ENCODE results near the gene CAPZB. TPM values are rescaled to one million over a fixed set of nuclear protein-coding genes. Genes with fewer than 3 reads are reported as not detected.

CAPZB gene
- total RNA-seq, 1 experiment from 2014 or later = 198 TPM

DNA sequence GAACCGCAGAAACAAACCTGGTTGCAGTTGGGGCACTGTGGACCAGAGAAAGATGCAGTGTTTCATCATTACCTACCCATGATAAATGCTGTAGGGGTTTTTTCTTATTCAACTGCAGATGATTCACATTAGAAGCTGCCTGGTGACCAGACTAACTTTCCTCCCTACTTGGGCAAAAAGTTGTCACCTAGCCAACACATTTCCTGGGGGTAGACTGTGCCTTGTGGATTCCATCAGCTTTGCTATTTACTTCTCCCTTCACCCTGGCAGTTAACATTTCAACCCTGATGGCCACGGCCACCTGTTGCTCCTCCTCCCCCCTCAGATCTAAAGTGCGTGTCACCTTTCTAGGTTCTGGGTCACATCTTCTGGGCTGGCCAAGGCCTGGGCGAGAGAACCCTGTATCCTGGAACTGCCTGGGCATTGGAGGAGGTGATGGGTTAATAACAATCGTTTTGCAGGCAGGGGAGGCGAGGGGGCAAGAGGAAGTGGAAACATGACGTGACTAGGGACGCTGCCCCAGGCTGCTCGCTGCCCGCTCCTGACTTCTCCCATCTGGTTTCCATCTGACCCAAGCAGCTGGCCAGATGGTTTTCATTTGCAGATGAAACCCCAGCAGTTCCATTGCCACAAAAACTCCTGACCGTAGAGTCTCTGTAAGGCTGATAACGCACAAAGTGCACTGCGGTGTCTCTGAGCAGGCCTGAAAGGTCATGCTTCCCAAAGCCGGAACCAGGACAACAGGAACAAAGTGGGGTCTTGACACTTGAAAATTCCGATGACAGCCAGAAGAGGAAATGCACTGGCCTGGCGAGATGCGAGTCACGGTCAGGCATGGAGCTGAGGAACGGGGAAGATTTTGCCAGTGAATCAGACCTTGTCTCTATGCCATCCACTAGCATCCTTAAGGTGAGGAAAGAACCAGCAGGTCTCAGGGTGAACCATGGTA lies 36.6 kb downstream of the CAPZB start:
- no peaks in the 10 kb centered on the region for H3K27me3 Mint-ChIP-seq (ENCODE audit: unreplicated experiment)
- intact Hi-C loops (cut with micrococcal nuclease; ENCODE audit: unreplicated experiment) = no loop called here
- H3K4me1 Mint-ChIP-seq (ENCODE audit: low read depth, unreplicated experiment) = peaks cover 40% of the 10 kb centered on the region
- CTCF ChIA-PET = no interaction called here
- H3K4me3 Mint-ChIP-seq (ENCODE audit: low read depth, unreplicated experiment) = no peak overlapping the region
- TF ChIP-seq, protein P1, sequence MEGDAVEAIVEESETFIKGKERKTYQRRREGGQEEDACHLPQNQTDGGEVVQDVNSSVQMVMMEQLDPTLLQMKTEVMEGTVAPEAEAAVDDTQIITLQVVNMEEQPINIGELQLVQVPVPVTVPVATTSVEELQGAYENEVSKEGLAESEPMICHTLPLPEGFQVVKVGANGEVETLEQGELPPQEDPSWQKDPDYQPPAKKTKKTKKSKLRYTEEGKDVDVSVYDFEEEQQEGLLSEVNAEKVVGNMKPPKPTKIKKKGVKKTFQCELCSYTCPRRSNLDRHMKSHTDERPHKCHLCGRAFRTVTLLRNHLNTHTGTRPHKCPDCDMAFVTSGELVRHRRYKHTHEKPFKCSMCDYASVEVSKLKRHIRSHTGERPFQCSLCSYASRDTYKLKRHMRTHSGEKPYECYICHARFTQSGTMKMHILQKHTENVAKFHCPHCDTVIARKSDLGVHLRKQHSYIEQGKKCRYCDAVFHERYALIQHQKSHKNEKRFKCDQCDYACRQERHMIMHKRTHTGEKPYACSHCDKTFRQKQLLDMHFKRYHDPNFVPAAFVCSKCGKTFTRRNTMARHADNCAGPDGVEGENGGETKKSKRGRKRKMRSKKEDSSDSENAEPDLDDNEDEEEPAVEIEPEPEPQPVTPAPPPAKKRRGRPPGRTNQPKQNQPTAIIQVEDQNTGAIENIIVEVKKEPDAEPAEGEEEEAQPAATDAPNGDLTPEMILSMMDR (IDR thresholded peaks at IDR 0.05; ENCODE audit: unreplicated experiment) = no peak
- no peaks in the 10 kb centered on the region for H3K9me3 Mint-ChIP-seq (ENCODE audit: low read depth, unreplicated experiment)
- H3K27ac Mint-ChIP-seq (ENCODE audit: unreplicated experiment) = no peak overlapping the region
- no peak for DNase-seq
- H3K36me3 Mint-ChIP-seq (ENCODE audit: insufficient read depth, unreplicated experiment) = peaks cover 15% of the 10 kb centered on the region
- no TSS peak for BruUV-seq (replicated peaks)

DNA sequence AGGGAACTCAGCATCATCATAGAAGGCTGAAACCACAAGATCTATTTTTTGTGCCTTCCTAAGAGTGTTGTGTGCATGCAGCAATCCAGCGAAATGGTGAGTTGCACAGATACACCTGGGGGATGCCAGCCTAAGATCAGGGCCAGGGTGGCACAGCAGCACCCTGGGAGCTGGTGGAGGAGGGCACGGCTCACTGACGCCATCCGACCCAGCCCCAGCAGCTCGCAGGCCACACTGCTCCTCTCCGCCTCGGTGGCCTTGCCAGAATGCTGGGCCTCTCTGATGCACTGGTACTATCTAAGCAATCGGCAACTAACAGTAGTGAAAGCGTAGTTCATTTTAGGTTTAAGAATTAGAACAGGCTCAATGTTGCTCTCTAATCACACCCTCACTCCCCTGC lies 37.8 kb downstream of the CAPZB start:
- CTCF ChIA-PET = no interaction called here
- intact Hi-C loops (cut with micrococcal nuclease; ENCODE audit: unreplicated experiment) = no loop called here
- Mint-ChIP-seq H3K4me1 (ENCODE audit: low read depth, unreplicated experiment) (peaks cover 40% of the 10 kb centered on the region), H3K27me3 (ENCODE audit: unreplicated experiment) (no peaks in the 10 kb centered on the region), H3K4me3 (ENCODE audit: low read depth, unreplicated experiment) (no peak overlapping the region), H3K27ac (ENCODE audit: unreplicated experiment) (no peak overlapping the region), H3K36me3 (ENCODE audit: insufficient read depth, unreplicated experiment) (peaks cover 15% of the 10 kb centered on the region), H3K9me3 (ENCODE audit: low read depth, unreplicated experiment) (no peaks in the 10 kb centered on the region)
- TF ChIP-seq, protein P1 (IDR thresholded peaks at IDR 0.05; ENCODE audit: unreplicated experiment) = no peak
- BruUV-seq (replicated peaks) = no TSS peak
- DNase-seq = no peak

DNA sequence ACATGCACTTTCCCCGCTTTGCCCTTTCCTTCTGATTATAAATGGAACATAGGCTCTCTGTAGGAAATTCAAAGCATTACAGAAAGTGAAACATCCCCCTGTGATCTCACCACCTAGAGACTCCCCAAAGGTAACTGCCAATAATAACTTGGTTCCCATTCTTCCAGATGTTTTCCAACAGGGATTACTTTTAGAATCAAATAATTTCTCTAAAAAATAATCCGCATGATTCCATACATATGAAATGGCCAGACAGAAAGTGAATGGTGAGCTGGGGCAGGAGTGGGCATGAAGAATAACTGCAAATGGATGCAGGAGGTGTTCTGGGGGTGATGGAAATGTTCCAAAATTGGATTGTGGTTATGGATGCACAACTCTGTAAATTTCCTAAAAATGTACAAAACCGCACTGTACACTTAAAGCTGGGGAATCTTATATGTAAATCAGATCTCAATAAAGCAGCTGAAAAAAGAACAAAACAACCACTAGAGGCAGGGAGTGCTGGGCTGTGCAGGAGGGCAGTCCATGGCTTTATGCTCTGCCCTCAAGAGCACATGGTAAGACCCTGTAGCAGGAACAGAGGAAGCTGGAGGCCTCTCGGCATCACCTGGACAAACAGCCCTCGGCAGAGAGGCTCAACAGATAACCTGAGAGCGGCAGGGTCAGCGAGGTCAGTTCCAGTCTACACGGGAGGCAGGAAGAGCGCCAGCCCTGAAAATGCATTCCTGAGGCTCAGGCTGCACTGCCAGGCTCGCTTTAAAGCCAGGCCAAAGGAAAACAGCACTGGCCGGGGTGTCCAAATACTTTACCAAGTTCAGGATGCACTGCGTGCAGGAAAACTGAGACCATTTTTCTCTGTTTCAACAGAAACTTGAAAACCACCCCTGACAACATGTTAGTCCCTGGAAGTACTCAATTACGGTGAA lies 39.7 kb downstream of the CAPZB start:
- intact Hi-C loops (cut with micrococcal nuclease; ENCODE audit: unreplicated experiment) = no loop called here
- peaks cover 16% of the 10 kb centered on the region for H3K36me3 Mint-ChIP-seq (ENCODE audit: insufficient read depth, unreplicated experiment)
- H3K9me3 Mint-ChIP-seq (ENCODE audit: low read depth, unreplicated experiment) = no peaks in the 10 kb centered on the region
- H3K4me1 Mint-ChIP-seq (ENCODE audit: low read depth, unreplicated experiment) = peaks cover 31% of the 10 kb centered on the region
- TF ChIP-seq, protein P1 (IDR thresholded peaks at IDR 0.05; ENCODE audit: unreplicated experiment) = peak; percentile 16
- no peak for DNase-seq
- no peak overlapping the region for H3K4me3 Mint-ChIP-seq (ENCODE audit: low read depth, unreplicated experiment)
- CTCF ChIA-PET = interaction anchor here (0.7 kb wide), 1 partner anchor 208 kb away, joined by 3 read pairs; no protein-coding TSS in a partner anchor
- no peak overlapping the region for H3K27ac Mint-ChIP-seq (ENCODE audit: unreplicated experiment)
- H3K27me3 Mint-ChIP-seq (ENCODE audit: unreplicated experiment) = no peaks in the 10 kb centered on the region
- no TSS peak for BruUV-seq (replicated peaks)

DNA sequence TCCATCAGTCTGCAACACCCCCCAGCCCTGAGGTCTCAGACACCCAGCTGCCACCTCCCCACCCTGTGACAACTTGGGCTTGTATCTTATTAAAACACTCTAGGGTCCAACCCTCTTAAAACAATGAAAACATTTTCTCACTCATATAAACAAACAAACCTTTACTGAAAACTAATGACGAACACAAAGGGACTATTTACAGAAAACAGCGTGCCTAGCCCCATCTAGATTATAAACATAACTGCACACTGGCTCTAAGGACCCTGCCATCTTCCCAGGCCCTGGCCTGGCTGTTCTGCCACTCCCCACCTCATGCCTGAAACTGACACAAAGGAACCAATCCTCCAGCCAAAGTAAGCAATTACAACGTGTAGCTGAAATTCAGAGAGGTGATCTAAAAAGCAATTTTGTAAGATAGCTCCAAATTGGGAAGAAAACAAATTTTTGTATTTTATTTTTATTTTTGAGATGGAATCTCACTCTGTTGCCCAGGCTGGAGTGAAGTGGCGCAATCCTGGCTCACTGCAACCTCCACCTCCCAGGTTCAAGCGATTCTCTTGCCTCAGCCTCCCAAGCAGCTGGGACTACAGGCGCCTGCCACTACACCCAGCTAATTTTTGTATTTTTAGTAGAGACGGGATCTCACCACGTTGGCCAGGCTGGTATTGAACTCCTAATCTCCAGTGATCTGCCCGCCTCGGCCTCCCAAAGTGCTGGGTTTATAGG lies 40.9 kb downstream of the CAPZB start:
- H3K4me1 Mint-ChIP-seq (ENCODE audit: low read depth, unreplicated experiment) = peaks cover 38% of the 10 kb centered on the region
- H3K4me3 Mint-ChIP-seq (ENCODE audit: low read depth, unreplicated experiment) = no peak overlapping the region
- peaks cover 15% of the 10 kb centered on the region for H3K36me3 Mint-ChIP-seq (ENCODE audit: insufficient read depth, unreplicated experiment)
- BruUV-seq (replicated peaks) = no TSS peak
- TF ChIP-seq, protein P1 (IDR thresholded peaks at IDR 0.05; ENCODE audit: unreplicated experiment) = no peak
- no peaks in the 10 kb centered on the region for H3K9me3 Mint-ChIP-seq (ENCODE audit: low read depth, unreplicated experiment)
- CTCF ChIA-PET = no interaction called here
- no peak for DNase-seq
- intact Hi-C loops (cut with micrococcal nuclease; ENCODE audit: unreplicated experiment) = no loop called here
- no peaks in the 10 kb centered on the region for H3K27me3 Mint-ChIP-seq (ENCODE audit: unreplicated experiment)
- no peak overlapping the region for H3K27ac Mint-ChIP-seq (ENCODE audit: unreplicated experiment)
